Gastroesophageal sphincter (tissue), 3 donors: ENCODE measurements around the gene NPRL2.

Experiments used
- POLR2AphosphoS5 ChIP-seq: sonication (generic); formaldehyde crosslinking; IDR thresholded peaks from one replicate; pipeline ENCODE4 v1.6.1; 2017; ENCODE audit warnings: antibody characterized with exemption
- TF ChIP-seq, protein P1 (sequence below), 4 experiments: fragments of 200-600 bp in 2 of 4; fragments of 450-650 bp in 2 of 4; sonication (generic) in 1 of 4; IDR thresholded peaks; one replicate each; pipeline ENCODE4 v1.5.1; 2017 to 2019; ENCODE audit warnings: antibody characterized with exemption in 4 of 4, mild to moderate bottlenecking in 2 of 4, moderate library complexity in 2 of 4

- TF ChIP-seq, protein P1, sequence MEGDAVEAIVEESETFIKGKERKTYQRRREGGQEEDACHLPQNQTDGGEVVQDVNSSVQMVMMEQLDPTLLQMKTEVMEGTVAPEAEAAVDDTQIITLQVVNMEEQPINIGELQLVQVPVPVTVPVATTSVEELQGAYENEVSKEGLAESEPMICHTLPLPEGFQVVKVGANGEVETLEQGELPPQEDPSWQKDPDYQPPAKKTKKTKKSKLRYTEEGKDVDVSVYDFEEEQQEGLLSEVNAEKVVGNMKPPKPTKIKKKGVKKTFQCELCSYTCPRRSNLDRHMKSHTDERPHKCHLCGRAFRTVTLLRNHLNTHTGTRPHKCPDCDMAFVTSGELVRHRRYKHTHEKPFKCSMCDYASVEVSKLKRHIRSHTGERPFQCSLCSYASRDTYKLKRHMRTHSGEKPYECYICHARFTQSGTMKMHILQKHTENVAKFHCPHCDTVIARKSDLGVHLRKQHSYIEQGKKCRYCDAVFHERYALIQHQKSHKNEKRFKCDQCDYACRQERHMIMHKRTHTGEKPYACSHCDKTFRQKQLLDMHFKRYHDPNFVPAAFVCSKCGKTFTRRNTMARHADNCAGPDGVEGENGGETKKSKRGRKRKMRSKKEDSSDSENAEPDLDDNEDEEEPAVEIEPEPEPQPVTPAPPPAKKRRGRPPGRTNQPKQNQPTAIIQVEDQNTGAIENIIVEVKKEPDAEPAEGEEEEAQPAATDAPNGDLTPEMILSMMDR (IDR thresholded peaks at IDR 0.05): no peak
- TF ChIP-seq POLR2AphosphoS5: no peak
These were observed 24.4 kb downstream of the NPRL2 start for GRCh38 chr3:50326182-50326541.
